Measurements from ENCODE around the gene TTC7B.
"Not testable (repeated sequence)": the region's sequence is repeated elsewhere in the genome, so short reads cannot be mapped to it uniquely, and the experiment has no call there.

The TTC7B gene

DNA sequence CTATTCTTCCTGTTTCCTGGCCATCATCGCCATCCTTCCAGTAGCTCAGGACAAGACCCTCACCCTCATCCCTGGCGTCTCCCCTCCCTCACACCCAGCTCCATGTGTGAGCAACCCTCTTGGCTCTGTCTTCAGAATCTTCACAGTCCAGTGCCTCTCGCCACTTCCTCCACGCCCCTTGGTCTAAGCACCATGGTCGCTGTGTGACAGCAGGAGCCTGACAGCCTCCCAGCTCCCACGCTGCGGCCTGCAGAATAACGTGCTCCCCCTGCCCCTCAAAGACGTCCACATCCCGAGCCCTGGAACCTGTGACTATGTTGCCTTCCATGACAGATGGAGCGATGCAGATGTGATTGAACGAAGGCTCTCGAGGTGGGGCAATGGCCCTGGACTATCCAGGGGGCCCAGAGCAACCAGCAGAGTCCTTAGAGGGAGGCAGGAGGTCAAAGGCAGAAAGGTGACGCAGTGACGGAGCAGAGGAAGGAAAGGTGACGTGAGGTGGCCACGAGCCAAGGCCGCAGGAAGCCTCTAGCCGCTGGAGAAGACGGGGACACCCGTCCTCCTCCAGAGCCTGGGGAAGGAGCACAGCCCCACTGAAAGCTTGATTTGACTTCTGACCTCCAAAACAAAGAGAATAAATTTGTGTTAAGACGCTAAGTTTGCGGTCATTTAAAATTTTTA is 279.6 kb downstream of the TTC7B start:
- Mint-ChIP-seq H3K4me3 (no peak overlapping the region), H3K4me1 (no peaks in the 10 kb centered on the region), H3K36me3 (ENCODE audit: insufficient read depth) (no peaks in the 10 kb centered on the region), H3K27ac (ENCODE audit: low read depth) (no peak overlapping the region), H3K9me3 (no peaks in the 10 kb centered on the region), H3K27me3 (peaks cover 17% of the 10 kb centered on the region)
- no peak for DNase-seq (ENCODE audit: low spot score in 2 of 2)
- ATAC-seq (replicated peaks; ENCODE audit: extremely low read depth, poor library complexity, severe bottlenecking), result no peak

DNA sequence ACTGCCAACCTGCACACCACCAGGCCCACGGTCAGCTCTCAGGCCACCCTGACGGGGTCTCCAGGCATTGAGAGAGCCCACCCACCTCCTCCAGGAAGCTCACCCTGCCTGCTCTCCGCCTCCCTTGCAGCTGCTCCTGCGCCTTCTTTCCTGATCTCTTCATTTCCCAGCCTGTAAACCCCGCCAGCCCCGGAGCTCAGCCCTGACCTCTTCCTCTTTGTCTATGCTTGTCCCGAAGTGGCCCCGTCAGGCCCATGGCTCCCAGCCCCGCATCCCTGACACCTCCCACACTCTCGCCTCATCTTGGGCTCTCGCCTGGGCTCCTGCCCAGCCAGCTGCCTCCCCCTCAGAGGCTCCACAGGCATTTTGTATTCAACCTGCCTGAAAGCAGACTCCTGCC is 280.1 kb downstream of the TTC7B start:
- no peak overlapping the region for H3K4me3 Mint-ChIP-seq
- H3K27me3 Mint-ChIP-seq, result peaks cover 17% of the 10 kb centered on the region
- no peaks in the 10 kb centered on the region for H3K9me3 Mint-ChIP-seq
- DNase-seq (ENCODE audit: low spot score in 2 of 2) (no peak), ATAC-seq (replicated peaks; ENCODE audit: extremely low read depth, poor library complexity, severe bottlenecking) (no peak)
- H3K27ac Mint-ChIP-seq (ENCODE audit: low read depth), result no peak overlapping the region
- H3K36me3 Mint-ChIP-seq (ENCODE audit: insufficient read depth), result no peaks in the 10 kb centered on the region
- no peaks in the 10 kb centered on the region for H3K4me1 Mint-ChIP-seq

DNA sequence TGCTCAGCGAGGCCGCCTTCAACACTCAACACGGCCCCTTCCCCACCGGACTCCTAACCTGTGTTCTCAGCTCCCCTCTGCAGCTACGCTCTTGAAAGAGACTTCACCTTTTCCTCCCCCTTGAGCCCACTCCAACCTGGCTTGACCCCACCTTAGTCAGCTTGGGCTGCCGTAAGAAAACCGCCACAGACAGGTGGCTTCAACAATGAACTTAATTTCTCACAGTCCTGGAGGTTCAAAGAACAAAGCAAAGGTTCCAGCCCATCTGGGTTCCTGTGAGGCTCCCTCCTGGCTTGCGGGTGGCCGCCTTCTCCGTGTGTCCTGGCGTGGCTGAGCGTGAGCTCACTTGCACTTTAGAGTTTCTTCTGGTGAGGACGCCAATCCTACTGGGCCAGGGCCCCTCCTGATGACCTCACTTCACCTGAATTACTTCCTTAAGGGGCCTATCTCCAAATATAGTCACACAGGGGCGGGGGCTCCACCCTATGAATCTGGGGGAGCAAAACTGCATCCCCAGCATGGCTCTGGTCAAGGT is 280.6 kb downstream of the TTC7B start:
- Mint-ChIP-seq H3K36me3 (ENCODE audit: insufficient read depth) (no peaks in the 10 kb centered on the region), H3K4me3 (no peak overlapping the region)

DNA sequence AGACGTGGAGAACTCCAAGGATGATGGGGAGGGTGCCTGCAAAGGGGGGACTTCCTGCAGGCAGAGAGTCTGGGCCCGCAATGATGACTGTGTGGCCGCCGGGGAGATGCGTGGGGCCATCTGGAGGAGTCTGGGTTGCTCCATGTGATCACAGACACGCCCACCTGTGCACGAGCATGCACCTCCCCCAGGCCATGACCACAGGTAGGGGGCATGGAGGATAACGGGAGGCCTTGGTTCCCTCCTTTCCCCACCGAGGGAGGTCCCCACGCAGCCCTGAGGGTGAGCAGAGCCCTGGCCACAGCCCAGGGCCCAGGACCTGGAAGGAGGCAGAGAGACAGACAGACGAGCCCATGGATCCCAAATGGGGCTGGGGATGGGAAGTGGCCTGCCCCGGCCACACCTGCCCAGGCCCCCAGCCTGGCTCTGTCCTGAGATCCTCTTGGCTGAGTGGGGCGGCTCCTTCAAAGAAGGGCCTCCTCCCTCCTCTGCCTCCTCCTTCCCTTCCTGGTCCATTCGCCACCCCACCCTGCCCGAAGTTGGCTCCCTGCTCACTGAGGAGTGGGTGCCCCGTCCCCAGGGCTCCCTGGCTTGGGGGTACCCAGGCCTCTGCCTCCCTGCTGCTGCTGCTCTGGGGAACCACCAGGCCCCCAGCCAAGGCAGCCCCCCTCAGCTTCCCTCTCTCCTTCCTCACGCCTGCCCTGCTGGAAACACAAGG is 281.2 kb downstream of the TTC7B start:
- ATAC-seq (replicated peaks; ENCODE audit: extremely low read depth, poor library complexity, severe bottlenecking), result no peak
- peaks cover 24% of the 10 kb centered on the region for H3K27me3 Mint-ChIP-seq
- no peaks in the 10 kb centered on the region for H3K4me1 Mint-ChIP-seq
- H3K36me3 Mint-ChIP-seq (ENCODE audit: insufficient read depth), result no peaks in the 10 kb centered on the region
- DNase-seq (ENCODE audit: low spot score in 2 of 2), result no peak
- H3K9me3 Mint-ChIP-seq, result no peaks in the 10 kb centered on the region
- no peak overlapping the region for H3K4me3 Mint-ChIP-seq
- no peak overlapping the region for H3K27ac Mint-ChIP-seq (ENCODE audit: low read depth)

More for the DNA sequence above, 280.6 kb downstream of the TTC7B start:
- no peaks in the 10 kb centered on the region for H3K4me1 Mint-ChIP-seq
- peaks cover 17% of the 10 kb centered on the region for H3K27me3 Mint-ChIP-seq
- DNase-seq (ENCODE audit: low spot score in 2 of 2) (no peak), ATAC-seq (replicated peaks; ENCODE audit: extremely low read depth, poor library complexity, severe bottlenecking) (no peak)
- no peak overlapping the region for H3K27ac Mint-ChIP-seq (ENCODE audit: low read depth)
- no peaks in the 10 kb centered on the region for H3K9me3 Mint-ChIP-seq

DNA sequence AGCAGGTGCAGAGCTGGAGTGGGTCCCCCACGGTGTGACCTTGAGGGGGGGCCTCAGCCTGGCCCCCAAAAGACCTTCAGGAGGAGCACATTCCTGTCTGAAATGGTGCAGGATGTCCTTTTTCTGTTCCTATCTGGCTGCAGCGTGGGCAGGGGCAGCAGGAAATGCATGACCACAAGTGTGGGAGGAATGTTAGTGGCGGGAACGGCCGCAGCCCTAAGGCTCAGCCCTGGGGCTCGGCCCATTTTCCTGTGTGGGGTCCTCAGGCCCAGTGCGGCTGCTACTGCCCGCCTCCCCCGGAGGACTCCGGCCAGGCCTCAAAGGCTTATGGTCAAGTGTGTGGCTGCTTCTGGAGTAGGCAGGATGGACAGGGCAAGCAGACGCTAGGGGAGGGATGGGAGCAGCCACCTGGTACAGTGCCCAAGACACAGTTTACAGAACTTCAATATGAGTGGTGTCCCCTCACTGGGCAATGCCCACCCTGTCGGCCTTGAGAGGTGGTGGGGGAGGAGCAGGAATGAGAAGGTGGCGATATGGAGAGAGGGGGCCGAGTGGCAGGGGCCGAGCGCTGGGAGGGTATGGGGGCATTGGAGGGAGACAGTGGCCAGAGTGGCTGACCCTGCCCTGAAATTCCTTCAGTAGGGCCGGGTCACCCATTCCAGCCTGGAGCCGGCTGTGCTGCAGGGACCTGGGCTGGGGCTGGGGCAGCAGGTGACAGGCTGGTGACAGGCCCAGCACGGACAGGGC is 282.0 kb downstream of the TTC7B start:
- H3K36me3 Mint-ChIP-seq (ENCODE audit: insufficient read depth), result no peaks in the 10 kb centered on the region
- ATAC-seq (replicated peaks; ENCODE audit: extremely low read depth, poor library complexity, severe bottlenecking) (no peak), DNase-seq (ENCODE audit: low spot score in 2 of 2) (no peak)
- no peak overlapping the region for H3K27ac Mint-ChIP-seq (ENCODE audit: low read depth)
- no peaks in the 10 kb centered on the region for H3K9me3 Mint-ChIP-seq
- peaks cover 31% of the 10 kb centered on the region for H3K27me3 Mint-ChIP-seq
- no peaks in the 10 kb centered on the region for H3K4me1 Mint-ChIP-seq
- H3K4me3 Mint-ChIP-seq, result no peak overlapping the region

DNA sequence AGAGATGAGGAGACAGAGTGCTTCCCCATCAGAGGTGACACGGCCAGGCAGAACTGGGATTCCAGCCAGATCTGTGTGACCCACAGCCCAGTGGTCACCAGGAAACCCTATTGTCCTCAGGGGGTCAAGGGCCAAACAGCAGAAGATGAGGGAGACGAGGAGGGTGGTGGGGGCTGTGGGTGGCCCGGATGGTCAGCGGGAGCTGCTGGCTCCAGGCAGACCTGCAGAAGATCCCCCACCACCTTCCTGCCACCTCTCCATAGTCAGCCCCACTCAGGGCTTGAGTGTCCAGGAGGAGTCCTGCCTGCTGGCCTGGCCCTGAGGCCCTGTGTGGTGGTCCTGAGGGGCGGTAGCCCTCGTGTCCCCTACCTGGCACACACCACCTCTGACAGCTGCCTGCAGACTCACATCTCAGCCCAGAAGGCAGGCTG is 282.6 kb downstream of the TTC7B start:
- no peak overlapping the region for H3K4me3 Mint-ChIP-seq
- H3K27ac Mint-ChIP-seq (ENCODE audit: low read depth), result no peak overlapping the region
- no peak for DNase-seq (ENCODE audit: low spot score in 2 of 2)
- H3K27me3 Mint-ChIP-seq, result peaks cover 38% of the 10 kb centered on the region
- no peak for ATAC-seq (replicated peaks; ENCODE audit: extremely low read depth, poor library complexity, severe bottlenecking)
- H3K9me3 Mint-ChIP-seq, result no peaks in the 10 kb centered on the region
- H3K36me3 Mint-ChIP-seq (ENCODE audit: insufficient read depth), result no peaks in the 10 kb centered on the region
- H3K4me1 Mint-ChIP-seq, result no peaks in the 10 kb centered on the region

DNA sequence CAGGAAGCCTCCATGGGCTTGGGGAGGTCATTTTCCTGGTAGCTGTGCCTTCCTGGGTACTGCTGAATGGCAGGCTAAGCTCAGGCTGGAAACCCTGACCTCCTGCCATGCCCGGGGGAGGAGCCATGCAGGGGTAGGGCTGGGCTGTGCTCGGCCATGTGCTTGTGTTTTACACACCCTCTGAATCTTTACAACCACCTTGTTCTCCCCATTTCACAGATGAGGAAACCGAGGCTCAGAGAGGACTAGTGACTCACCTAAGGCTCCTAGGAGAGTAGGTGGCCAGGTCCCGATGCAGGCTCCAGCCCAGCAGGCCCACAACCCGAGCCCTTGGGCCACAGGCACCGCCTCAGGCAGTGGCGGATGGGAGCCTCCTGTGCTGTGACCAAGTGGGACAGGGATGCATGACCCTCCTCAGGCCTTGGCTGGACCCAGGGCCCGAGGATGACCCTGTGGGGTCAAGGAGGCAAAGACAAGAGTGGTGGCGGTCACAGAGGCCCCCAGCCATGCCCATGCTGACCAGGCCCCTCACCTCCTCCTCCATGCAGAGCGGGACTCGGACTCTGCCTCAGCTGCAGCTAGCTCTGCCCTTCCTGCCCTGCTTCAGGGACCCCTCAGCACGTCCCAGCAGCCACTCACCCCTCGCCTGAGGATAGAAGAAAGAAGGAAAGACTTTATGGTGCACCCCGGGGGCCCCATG is 283.3 kb downstream of the TTC7B start:
- Mint-ChIP-seq H3K4me1 (no peaks in the 10 kb centered on the region), H3K27me3 (peaks cover 43% of the 10 kb centered on the region), H3K36me3 (ENCODE audit: insufficient read depth) (no peaks in the 10 kb centered on the region), H3K27ac (ENCODE audit: low read depth) (no peak overlapping the region), H3K4me3 (no peak overlapping the region), H3K9me3 (no peaks in the 10 kb centered on the region)
- ATAC-seq (replicated peaks; ENCODE audit: extremely low read depth, poor library complexity, severe bottlenecking), result no peak
- no peak for DNase-seq (ENCODE audit: low spot score in 2 of 2)

DNA sequence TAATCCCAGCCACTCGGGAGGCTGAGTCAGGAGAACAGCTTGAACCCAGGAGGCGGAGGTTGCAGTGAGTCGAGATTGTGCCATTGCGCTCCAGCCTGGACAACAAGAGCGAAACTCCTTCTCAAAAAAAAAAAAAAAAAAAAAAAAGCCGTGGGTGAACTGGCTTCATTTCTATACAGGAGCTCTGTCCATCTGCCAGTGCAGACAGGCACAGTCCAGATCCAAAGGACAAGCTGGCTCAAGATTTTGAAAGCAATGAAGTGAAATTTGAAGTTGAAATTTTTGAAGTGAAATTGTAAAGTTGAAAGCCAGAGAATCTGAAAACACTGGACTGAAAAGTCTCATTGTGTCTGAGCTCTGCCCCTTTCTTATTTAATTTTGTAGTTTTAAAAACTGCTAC is 284.7 kb downstream of the TTC7B start:
- Mint-ChIP-seq H3K27ac (ENCODE audit: low read depth) (no peak overlapping the region), H3K9me3 (no peaks in the 10 kb centered on the region), H3K4me3 (no peak overlapping the region), H3K4me1 (no peaks in the 10 kb centered on the region), H3K27me3 (peaks cover 43% of the 10 kb centered on the region), H3K36me3 (ENCODE audit: insufficient read depth) (no peaks in the 10 kb centered on the region)
- no peak for ATAC-seq (replicated peaks; ENCODE audit: extremely low read depth, poor library complexity, severe bottlenecking)
- DNase-seq (ENCODE audit: low spot score in 2 of 2), result no peak

DNA sequence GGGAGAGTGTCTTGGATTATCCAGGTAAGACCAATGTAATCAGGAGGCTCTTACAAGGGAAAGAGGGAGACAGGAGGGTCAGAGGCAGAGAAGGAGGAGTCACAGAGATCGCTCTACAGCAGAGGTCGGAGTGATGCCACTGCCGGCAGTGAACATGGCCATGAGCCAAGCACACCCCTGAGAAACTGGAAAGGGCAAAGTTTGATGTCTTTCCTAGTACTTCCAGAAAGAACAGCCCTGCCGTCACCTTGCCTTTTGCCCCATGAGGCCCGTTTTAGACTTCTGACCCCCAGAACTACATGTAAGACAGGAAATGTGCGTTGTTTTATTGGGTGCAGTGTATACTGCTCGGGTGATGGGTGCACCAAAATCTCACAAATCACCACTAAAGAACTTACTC is 285.7 kb downstream of the TTC7B start:
- DNase-seq (ENCODE audit: low spot score in 2 of 2) (no peak), ATAC-seq (replicated peaks; ENCODE audit: extremely low read depth, poor library complexity, severe bottlenecking) (no peak)
- Mint-ChIP-seq H3K27ac (ENCODE audit: low read depth) (no peak overlapping the region), H3K27me3 (peaks cover 37% of the 10 kb centered on the region), H3K4me1 (no peaks in the 10 kb centered on the region), H3K36me3 (ENCODE audit: insufficient read depth) (no peaks in the 10 kb centered on the region), H3K4me3 (no peak overlapping the region), H3K9me3 (no peaks in the 10 kb centered on the region)

DNA sequence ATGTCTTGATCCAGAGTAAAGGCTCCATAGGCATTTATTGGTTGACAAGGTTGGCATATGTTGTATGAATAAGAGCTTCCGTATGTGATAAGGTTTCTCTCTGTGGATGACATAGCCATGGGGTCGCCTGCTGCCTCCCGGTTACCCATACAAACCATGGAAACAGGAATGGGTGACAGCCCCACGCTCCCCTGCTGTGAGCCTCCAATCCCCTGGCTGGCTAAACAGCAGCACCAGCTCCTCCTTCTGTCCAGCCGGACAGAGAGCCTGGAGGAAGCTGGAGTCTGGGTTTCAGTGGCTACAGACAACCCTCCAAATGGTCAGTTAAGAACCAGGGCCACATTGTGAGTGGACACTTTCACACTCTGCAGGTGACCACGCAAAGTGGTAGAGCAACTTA is 288.3 kb downstream of the TTC7B start:
- no peaks in the 10 kb centered on the region for H3K36me3 Mint-ChIP-seq (ENCODE audit: insufficient read depth)
- ATAC-seq (replicated peaks; ENCODE audit: extremely low read depth, poor library complexity, severe bottlenecking) (no peak), DNase-seq (ENCODE audit: low spot score in 2 of 2) (no peak)
- no peak overlapping the region for H3K27ac Mint-ChIP-seq (ENCODE audit: low read depth)
- peaks cover 27% of the 10 kb centered on the region for H3K27me3 Mint-ChIP-seq
- no peak overlapping the region for H3K4me3 Mint-ChIP-seq
- no peaks in the 10 kb centered on the region for H3K4me1 Mint-ChIP-seq
- H3K9me3 Mint-ChIP-seq, result no peaks in the 10 kb centered on the region

DNA sequence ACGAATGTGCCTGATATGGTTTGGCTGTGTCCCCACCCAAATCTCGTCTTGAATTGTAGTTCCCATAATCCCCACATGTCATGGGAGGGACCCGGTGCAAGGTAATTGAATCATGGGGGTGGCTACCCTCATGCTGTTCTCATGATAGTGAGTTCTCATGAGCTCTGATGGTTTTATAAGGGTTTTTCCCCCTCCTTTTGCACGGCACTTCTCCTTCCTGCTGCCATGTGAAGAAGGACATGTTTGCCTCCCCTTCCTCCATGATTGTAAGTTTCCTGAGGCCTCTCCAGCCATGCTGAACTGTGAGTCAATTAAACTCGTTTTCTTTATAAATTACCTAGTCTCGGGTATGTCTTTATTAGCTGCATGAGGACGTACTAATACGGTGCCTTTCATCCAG is 289.7 kb downstream of the TTC7B start:
- not testable (repeated sequence) for H3K4me1 Mint-ChIP-seq

DNA sequence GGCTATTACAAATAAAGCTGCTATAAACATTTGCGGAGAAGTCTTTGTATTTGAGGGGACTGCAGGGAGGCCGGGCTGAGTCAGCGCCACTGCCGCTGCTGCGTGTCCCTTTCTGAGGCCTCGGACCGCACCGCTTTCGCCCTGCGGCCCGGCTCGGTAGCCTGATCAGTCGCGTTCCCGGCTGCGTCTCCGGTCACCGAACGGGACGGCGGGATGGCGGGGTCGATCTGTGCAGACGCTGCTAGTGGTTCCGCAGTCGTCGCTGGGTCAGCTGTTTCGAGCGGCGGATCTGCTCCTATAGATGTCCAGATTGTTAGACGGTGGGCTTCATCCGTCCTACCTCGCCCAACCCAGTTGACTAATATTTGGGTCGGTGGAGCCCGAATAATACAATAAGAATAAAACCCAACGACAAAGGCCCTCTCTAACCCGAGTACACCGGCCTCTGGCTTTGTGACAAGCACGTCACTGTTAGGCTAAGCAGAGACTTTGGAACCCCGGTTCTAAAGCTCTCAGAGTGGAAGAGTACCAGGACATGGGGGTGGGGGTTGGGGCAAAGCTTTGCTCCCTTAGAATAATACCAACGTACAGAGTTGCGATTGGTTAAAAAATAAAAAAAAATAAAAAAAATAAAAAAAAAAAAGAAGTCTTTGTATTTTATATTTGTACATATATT is 290.7 kb downstream of the TTC7B start:
- H3K27ac Mint-ChIP-seq (ENCODE audit: low read depth); DNase-seq (ENCODE audit: low spot score in 2 of 2); H3K9me3 Mint-ChIP-seq; H3K36me3 Mint-ChIP-seq (ENCODE audit: insufficient read depth); H3K4me1 Mint-ChIP-seq; H3K4me3 Mint-ChIP-seq: not testable (repeated sequence)
- peak; percentile 14 for ATAC-seq (replicated peaks; ENCODE audit: extremely low read depth, poor library complexity, severe bottlenecking)
- H3K27me3 Mint-ChIP-seq, result peaks cover 34% of the 10 kb centered on the region

More for the DNA sequence above, 289.7 kb downstream of the TTC7B start:
- H3K27me3 Mint-ChIP-seq, result peaks cover 36% of the 10 kb centered on the region
- not testable (repeated sequence) for H3K9me3 Mint-ChIP-seq; H3K4me3 Mint-ChIP-seq; ATAC-seq (replicated peaks; ENCODE audit: extremely low read depth, poor library complexity, severe bottlenecking); DNase-seq (ENCODE audit: low spot score in 2 of 2); H3K27ac Mint-ChIP-seq (ENCODE audit: low read depth); H3K36me3 Mint-ChIP-seq (ENCODE audit: insufficient read depth)
